GM12891 (cell line): ENCODE measurements around the gene ZBTB24.

Experiments
- DNase-seq: peaks from one replicate; pipeline ENCODE4 v3.0.0; 2011; ENCODE audit warnings: low spot score; ENCODE audit not compliant: insufficient read length
- FAIRE-seq: peaks from 2 replicates; lab custom pipeline; 2011; peaks lifted over from hg19 to GRCh38; lab: Jason Lieb, UNC
- PAX5 ChIP-seq: IDR thresholded peaks from 2 replicates; pipeline ENCODE4 v1.6.1; 2011; ENCODE audit warnings: low read length, moderate library complexity, mild to moderate bottlenecking; ENCODE audit not compliant: insufficient read depth, severe bottlenecking
- POLR2A ChIP-seq: IDR thresholded peaks from 2 replicates; pipeline ENCODE4 v1.6.1; 2011; ENCODE audit warnings: low read depth, low read length, control low read depth
- POLR2AphosphoS5 ChIP-seq: IDR thresholded peaks from 2 replicates; pipeline ENCODE4 v1.6.1; 2011; ENCODE audit warnings: low read depth, low read length, control low read depth
- POU2F2 ChIP-seq: IDR thresholded peaks from 2 replicates; pipeline ENCODE4 v1.6.1; 2011; ENCODE audit warnings: low read depth, mild to moderate bottlenecking, control low read depth, low read length, moderate library complexity
- SPI1 ChIP-seq: IDR thresholded peaks from 2 replicates; pipeline ENCODE4 v1.6.1; 2011; ENCODE audit warnings: low read depth, low read length, control low read depth
- TAF1 ChIP-seq: IDR thresholded peaks from 2 replicates; pipeline ENCODE4 v1.6.1; 2011; ENCODE audit warnings: low read depth, low read length, control low read depth

The ZBTB24 gene

GRCh38 chr6:109445382-109445781 lies 37.6 kb downstream of the ZBTB24 start:
- FAIRE-seq, result no peak
- TF ChIP-seq SPI1 (no peak), PAX5 (no peak), POLR2AphosphoS5 (no peak), POU2F2 (no peak), TAF1 (no peak), POLR2A (no peak)
- DNase-seq, result no peak

- FAIRE-seq (no peak), DNase-seq (no peak)
- TF ChIP-seq POLR2A (no peak), SPI1 (no peak), TAF1 (no peak), POU2F2 (no peak), POLR2AphosphoS5 (no peak), PAX5 (no peak)
Measured at GRCh38 chr6:109443425-109443950, 39.5 kb downstream of the ZBTB24 start.

GRCh38 chr6:109442393-109442924 lies 40.6 kb downstream of the ZBTB24 start:
- DNase-seq (no peak), FAIRE-seq (no peak)
- TF ChIP-seq POU2F2, result no peak
- TF ChIP-seq SPI1, result no peak
- TF ChIP-seq POLR2A, result no peak
- TF ChIP-seq POLR2AphosphoS5, result no peak
- no peak for TF ChIP-seq PAX5
- TF ChIP-seq TAF1, result no peak

GRCh38 chr6:109441069-109441816 lies 41.8 kb downstream of the ZBTB24 start:
- FAIRE-seq, result peak; percentile 71
- no peak for DNase-seq
- no peak for TF ChIP-seq TAF1
- no peak for TF ChIP-seq SPI1
- TF ChIP-seq POU2F2, result no peak
- TF ChIP-seq POLR2A, result 0 out of 2 replicates have a peak, but pooled peaks have one; percentile 24
- TF ChIP-seq POLR2AphosphoS5, result 0 out of 2 replicates have a peak, but pooled peaks have one; percentile 4
- no peak for TF ChIP-seq PAX5

- peak; percentile 93 for DNase-seq
- no peak for TF ChIP-seq POLR2A
- TF ChIP-seq POLR2AphosphoS5, result no peak
- 0 out of 2 replicates have a peak, but pooled peaks have one; percentile 13 for TF ChIP-seq TAF1
- TF ChIP-seq SPI1, result peak; percentile 72
- no peak for TF ChIP-seq POU2F2
- TF ChIP-seq PAX5, result peak; percentile 3
- FAIRE-seq, result peak; percentile 93
Measured at GRCh38 chr6:109440331-109441068, 42.5 kb downstream of the ZBTB24 start, which contains the start of the genes PPIL6 and SMPD2. TSS of gene PPIL6 (minus strand) at chr6:109440628. CDS start at chr6:109440590, 38 bp downstream. TSS of gene SMPD2 (plus strand) at chr6:109440724. CDS start at chr6:109441122, 398 bp downstream.

GRCh38 chr6:109436041-109436440 lies 47.0 kb downstream of the ZBTB24 start:
- DNase-seq (no peak), FAIRE-seq (no peak)
- TF ChIP-seq TAF1 (no peak), POLR2A (no peak), POLR2AphosphoS5 (no peak), POU2F2 (no peak), SPI1 (no peak), PAX5 (no peak)

- TF ChIP-seq POLR2AphosphoS5 (no peak), PAX5 (no peak), POU2F2 (no peak), POLR2A (no peak), TAF1 (no peak), SPI1 (no peak)
- DNase-seq, result no peak
- no peak for FAIRE-seq
Measured at GRCh38 chr6:109434456-109434855, 48.6 kb downstream of the ZBTB24 start.

- TF ChIP-seq SPI1 (no peak), POU2F2 (no peak), POLR2A (no peak), PAX5 (no peak), POLR2AphosphoS5 (no peak), TAF1 (no peak)
- FAIRE-seq, result no peak
- no peak for DNase-seq
Measured at GRCh38 chr6:109429496-109429895, 53.5 kb downstream of the ZBTB24 start.
